Measurements from ENCODE around the gene GPNMB.

Gene GPNMB

DNA sequence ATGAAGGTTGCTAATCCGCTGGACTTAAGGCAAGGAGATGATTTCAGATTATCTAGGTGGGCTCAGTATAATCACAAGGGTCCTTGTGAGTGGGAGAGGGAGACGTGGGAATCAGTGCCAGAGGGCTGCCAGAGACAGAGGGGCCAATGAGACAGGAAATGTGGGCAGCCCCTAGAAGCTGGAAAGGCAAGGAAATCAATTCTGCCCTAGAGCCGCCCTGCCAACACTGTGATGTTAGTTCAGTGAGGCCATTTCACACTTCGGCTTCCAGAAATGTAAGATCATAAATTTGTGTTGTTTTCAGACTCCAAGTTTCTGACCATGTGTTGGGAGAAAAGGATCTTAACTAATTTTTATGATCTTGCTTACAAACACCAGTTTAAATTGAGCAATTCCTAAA, 3.6 kb upstream of the GPNMB start:
- Mint-ChIP-seq H3K27ac (no peak overlapping the region), H3K4me3 (no peak overlapping the region), H3K36me3 (no peaks in the 10 kb centered on the region), H3K4me1 (peaks cover 4% of the 10 kb centered on the region), H3K9me3 (no peaks in the 10 kb centered on the region), H3K27me3 (peaks cover 38% of the 10 kb centered on the region)
- ATAC-seq = no peak

DNA sequence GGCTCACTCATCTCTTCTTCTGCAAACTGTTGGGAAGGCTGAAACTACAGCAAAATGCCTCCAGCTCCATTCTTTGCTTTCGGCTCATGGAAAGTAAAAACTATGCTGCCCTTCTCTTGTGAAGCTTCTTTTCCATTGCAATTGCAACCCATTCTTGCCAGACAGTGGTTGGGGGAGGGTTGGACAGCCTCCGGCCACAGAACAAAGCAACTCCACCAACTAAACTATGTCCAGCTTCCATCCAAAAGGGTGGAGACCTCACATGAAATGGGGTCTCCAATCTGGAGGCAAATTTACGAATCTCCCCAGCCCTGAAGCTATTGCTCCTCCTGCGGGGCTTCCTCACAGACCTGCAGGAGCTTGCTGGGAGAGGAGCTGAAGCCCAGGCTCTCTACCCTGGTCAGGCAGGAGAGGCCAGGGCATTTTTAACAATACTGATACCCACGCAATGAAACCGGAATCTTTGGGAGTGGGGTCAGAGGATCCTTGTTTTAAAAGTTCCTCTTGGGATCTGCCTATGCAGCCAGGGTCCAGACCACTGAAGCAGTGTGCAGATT, 549 bp downstream of the GPNMB start:
- peaks cover 80% of the 10 kb centered on the region for H3K27me3 Mint-ChIP-seq
- no peak overlapping the region for H3K27ac Mint-ChIP-seq
- peaks cover 4% of the 10 kb centered on the region for H3K9me3 Mint-ChIP-seq
- H3K4me1 Mint-ChIP-seq = peaks cover 7% of the 10 kb centered on the region
- no peak for ATAC-seq
- no peak overlapping the region for H3K4me3 Mint-ChIP-seq
- H3K36me3 Mint-ChIP-seq = peaks cover 6% of the 10 kb centered on the region

DNA sequence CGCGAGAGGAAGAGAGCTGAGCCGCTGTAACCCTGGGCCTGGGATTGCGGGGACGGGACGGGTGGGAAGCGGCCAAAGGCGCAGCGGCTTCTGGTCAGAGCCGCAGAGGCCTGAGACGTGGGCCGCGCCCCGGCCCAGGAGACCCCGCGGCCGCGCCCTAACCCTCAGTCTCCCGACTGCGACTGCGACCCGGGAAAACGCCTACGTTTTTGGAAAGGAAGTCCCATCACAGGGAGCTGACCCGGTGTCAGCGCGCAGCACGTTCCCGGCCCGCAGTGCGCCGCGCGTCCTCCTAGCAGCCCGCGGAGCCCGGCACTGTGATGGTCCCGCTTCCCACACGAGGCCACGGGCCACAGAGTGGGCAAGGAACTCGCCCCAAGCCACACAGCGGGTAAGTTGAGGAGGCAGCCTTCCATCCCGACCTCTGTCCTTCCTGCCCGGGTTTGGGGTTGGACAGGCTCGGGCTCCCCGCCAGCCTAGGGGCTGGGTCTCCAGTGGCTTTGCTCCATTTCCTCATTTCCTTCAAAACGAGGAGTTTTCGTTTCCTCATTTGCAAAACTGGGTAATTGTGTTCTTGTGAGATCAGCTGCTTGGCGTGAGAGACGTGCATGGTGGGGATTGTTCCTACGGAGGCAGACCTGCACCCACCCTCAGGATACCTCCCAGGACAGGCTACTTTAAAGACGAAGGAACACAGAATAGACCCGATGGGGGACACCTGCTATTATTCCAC, 1.2 kb downstream of the GPNMB start:
- Mint-ChIP-seq H3K9me3 (peaks cover 4% of the 10 kb centered on the region), H3K27me3 (peaks cover 85% of the 10 kb centered on the region), H3K27ac (no peak overlapping the region), H3K4me3 (peak overlapping the region; percentile 61), H3K36me3 (peaks cover 6% of the 10 kb centered on the region), H3K4me1 (peaks cover 7% of the 10 kb centered on the region)
- ATAC-seq = peak; percentile 65

DNA sequence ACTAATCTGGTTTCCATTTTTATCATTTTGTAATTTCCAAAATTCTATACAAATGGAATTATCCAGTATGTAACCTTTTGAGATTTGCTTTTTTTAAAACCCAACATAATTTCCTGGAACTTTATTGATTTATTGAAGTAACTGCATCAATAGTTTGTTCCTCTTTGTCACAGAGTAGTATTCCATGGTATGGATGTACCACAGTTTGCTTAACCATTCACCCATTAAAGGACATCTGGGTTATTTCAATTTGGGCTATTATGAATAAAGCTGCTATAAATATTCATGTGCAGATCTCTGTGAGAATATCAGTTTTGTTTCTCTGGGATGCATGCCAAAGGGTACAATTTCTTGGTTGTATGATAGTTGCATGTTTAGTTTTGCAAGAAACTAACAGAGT, 2.9 kb downstream of the GPNMB start:
- Mint-ChIP-seq H3K36me3 (peaks cover 6% of the 10 kb centered on the region), H3K27ac (no peak overlapping the region), H3K9me3 (peaks cover 4% of the 10 kb centered on the region), H3K4me1 (peaks cover 7% of the 10 kb centered on the region), H3K27me3 (peaks cover 70% of the 10 kb centered on the region), H3K4me3 (no peak overlapping the region)
- no peak for ATAC-seq

DNA sequence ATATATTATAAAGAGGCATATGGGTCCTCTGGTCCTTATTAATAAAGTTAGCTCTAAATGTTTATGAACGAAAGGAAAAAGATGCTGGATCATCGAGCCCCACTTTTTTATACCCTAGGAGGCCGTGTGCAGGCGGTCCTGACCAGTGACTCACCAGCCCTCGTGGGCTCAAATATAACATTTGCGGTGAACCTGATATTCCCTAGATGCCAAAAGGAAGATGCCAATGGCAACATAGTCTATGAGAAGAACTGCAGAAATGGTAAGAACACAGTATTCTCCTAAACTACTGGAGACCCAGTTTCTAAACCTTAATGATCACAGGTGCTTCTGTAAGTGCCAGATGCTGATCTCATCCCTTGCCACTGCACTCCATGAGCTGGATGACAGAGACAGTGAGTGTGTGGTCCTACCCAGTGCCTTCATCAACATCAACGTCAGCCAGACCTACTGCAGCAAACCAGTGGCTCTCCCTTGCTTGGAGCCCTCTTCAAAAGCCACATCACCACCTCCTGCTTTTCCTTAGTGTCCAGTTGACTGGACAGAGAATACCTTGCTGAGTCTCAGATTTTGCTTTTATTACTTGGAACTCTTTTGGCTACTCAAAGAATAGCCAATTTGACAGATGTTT, 7.6 kb downstream of the GPNMB start:
- H3K27me3 Mint-ChIP-seq = peaks cover 69% of the 10 kb centered on the region
- H3K9me3 Mint-ChIP-seq = peaks cover 4% of the 10 kb centered on the region
- no peak overlapping the region for H3K27ac Mint-ChIP-seq
- no peak overlapping the region for H3K4me3 Mint-ChIP-seq
- ATAC-seq = no peak
- peaks cover 6% of the 10 kb centered on the region for H3K36me3 Mint-ChIP-seq
- no peaks in the 10 kb centered on the region for H3K4me1 Mint-ChIP-seq

DNA sequence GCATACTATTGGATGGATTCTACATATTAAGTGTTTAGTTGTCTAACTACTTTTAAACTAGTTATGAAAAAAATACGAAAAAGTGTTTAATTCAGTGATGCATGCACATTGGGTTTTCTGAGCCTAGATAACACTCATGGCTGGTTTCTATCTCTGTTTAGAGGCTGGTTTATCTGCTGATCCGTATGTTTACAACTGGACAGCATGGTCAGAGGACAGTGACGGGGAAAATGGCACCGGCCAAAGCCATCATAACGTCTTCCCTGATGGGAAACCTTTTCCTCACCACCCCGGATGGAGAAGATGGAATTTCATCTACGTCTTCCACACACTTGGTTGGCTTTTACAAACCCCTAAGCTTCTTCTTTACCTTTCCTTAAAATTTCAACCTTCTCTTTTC, 10.2 kb downstream of the GPNMB start:
- Mint-ChIP-seq H3K27ac (no peak overlapping the region), H3K4me1 (no peaks in the 10 kb centered on the region), H3K36me3 (peaks cover 3% of the 10 kb centered on the region), H3K27me3 (peaks cover 43% of the 10 kb centered on the region), H3K9me3 (peaks cover 4% of the 10 kb centered on the region), H3K4me3 (no peak overlapping the region)
- ATAC-seq = no peak

DNA sequence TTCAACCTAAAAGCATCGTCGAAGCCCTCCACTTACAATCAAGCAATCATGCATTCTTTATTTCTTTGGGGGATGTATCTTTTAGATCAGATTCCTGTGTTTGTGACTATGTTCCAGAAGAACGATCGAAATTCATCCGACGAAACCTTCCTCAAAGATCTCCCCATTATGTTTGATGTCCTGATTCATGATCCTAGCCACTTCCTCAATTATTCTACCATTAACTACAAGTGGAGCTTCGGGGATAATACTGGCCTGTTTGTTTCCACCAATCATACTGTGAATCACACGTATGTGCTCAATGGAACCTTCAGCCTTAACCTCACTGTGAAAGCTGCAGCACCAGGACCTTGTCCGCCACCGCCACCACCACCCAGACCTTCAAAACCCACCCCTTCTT, 13.8 kb downstream of the GPNMB start:
- no peak overlapping the region for H3K4me3 Mint-ChIP-seq
- no peaks in the 10 kb centered on the region for H3K4me1 Mint-ChIP-seq
- H3K36me3 Mint-ChIP-seq = no peaks in the 10 kb centered on the region
- no peaks in the 10 kb centered on the region for H3K9me3 Mint-ChIP-seq
- no peak for ATAC-seq
- H3K27me3 Mint-ChIP-seq = peaks cover 30% of the 10 kb centered on the region
- H3K27ac Mint-ChIP-seq = no peak overlapping the region

DNA sequence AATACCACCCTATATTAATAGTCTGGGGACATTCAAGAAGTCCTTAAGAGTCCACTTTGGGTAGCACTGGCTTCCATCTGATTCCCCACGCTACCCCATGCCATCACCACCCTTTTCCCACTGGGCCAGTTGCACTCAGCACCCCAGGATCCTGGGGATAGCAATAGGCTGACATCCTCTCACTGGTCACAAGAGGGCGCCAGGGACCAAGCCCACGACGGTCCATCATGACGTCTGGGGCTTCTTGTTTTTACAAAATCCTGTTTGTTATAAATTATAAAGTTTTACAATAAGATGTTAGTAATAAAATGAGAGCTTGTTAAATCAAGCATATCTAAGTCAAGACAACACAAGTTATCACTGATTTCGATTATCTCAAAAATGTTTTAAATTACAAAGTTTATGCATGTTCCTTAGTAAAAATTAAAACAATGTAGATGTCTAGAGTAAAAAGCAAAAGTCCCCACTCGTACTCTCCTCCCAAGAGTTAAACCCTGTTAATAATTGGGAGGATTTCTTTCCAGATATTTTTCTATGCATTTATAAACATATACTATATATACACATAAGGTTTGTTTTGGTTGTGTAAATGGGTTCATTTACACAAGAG, 15.4 kb downstream of the GPNMB start:
- Mint-ChIP-seq H3K27me3 (peaks cover 15% of the 10 kb centered on the region), H3K4me3 (no peak overlapping the region), H3K36me3 (no peaks in the 10 kb centered on the region), H3K27ac (no peak overlapping the region), H3K4me1 (no peaks in the 10 kb centered on the region), H3K9me3 (no peaks in the 10 kb centered on the region)
- peak; percentile 78 for ATAC-seq

DNA sequence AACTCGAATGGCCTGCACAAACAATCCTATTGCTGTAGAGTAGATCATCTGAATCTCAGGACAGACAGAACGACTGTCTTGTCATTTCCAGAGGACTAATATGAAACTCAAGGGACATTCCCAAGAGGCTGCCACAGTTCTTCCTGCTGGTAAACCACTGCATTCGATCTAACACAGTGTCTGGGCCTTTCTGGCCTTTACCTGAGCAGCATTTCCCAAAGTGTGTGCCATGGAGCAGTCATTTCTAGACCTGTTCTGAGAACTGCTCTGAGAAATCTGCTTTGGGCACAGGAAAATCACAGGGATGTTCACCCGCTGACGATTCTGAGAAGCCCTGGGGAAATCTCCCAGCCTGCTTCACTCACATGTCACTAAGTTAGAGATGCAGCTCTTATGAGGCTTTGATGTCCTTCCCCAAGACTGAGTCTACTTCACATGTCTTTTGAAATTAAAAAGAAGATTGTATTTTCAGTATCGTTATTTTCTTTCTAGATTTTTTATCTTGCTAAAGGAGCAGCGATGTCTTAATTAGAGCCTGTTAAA, 18.4 kb downstream of the GPNMB start:
- no peaks in the 10 kb centered on the region for H3K9me3 Mint-ChIP-seq
- H3K27me3 Mint-ChIP-seq = no peaks in the 10 kb centered on the region
- ATAC-seq = no peak
- no peaks in the 10 kb centered on the region for H3K4me1 Mint-ChIP-seq
- no peak overlapping the region for H3K4me3 Mint-ChIP-seq
- H3K36me3 Mint-ChIP-seq = no peaks in the 10 kb centered on the region
- H3K27ac Mint-ChIP-seq = no peak overlapping the region

DNA sequence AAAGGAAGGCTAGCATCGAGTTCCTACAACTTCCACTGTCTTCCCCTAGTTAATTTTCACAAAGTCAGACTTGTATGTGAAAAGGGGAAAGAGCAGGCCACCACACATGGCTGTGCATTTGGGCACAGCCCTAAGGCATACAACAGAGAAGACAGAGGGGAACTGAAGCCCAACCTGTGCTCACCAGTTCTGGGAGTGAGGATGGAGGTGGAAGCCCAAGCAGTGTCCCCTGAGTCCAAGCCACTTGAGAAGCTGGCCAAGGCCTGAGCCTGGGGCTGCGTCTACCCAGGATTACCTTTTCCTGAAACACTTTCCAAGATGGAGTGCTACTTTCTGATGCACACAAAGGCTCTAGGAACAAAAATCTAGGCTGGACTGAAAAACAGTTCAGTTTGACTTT, 20.3 kb downstream of the GPNMB start:
- Mint-ChIP-seq H3K9me3 (no peaks in the 10 kb centered on the region), H3K27ac (no peak overlapping the region), H3K27me3 (no peaks in the 10 kb centered on the region), H3K4me3 (no peak overlapping the region), H3K36me3 (no peaks in the 10 kb centered on the region), H3K4me1 (no peaks in the 10 kb centered on the region)
- ATAC-seq = no peak

DNA sequence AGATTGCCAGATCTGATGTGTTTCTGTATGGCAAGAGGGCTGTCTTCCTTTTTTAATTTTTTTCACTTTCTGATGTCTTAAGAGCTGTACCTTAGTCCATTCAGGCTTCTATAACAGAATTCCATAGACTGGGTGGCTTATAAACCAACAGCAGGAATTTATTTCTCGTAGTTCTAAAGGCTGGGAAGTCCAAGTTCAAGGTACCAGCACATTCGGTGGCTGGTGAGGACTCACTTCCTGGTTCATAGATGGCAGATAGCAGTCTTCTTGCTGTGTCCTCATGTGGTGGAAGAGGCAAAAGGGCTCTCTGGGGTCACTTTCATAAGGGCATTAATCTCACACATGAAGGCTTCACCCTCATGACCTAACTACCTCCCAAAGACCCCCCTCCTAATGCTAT, 20.8 kb downstream of the GPNMB start:
- H3K27ac Mint-ChIP-seq = no peak overlapping the region
- H3K4me1 Mint-ChIP-seq = no peaks in the 10 kb centered on the region
- no peak for ATAC-seq
- no peaks in the 10 kb centered on the region for H3K36me3 Mint-ChIP-seq
- no peaks in the 10 kb centered on the region for H3K27me3 Mint-ChIP-seq
- no peaks in the 10 kb centered on the region for H3K9me3 Mint-ChIP-seq
- H3K4me3 Mint-ChIP-seq = no peak overlapping the region

DNA sequence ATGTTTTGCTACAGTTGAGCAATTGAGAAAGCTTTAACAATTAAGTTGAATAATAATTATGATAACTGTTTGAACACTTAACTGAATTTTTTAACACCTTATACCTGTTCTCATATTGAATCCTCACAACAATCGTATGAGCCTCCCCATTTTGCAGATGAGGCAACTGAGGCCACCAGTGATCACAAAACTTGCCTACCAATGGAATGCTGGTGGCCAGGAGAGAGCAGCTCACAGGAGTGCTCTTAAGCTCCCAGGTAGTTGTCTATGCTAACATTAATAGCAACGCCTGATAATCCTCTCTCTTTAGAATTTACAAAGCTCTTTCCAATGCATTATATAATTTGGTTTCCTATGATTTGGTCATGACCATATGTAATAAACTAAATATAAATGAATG, 21.6 kb downstream of the GPNMB start:
- no peak overlapping the region for H3K4me3 Mint-ChIP-seq
- no peak for ATAC-seq
- H3K36me3 Mint-ChIP-seq = no peaks in the 10 kb centered on the region
- no peaks in the 10 kb centered on the region for H3K27me3 Mint-ChIP-seq
- no peaks in the 10 kb centered on the region for H3K9me3 Mint-ChIP-seq
- no peak overlapping the region for H3K27ac Mint-ChIP-seq
- H3K4me1 Mint-ChIP-seq = peaks cover 6% of the 10 kb centered on the region

DNA sequence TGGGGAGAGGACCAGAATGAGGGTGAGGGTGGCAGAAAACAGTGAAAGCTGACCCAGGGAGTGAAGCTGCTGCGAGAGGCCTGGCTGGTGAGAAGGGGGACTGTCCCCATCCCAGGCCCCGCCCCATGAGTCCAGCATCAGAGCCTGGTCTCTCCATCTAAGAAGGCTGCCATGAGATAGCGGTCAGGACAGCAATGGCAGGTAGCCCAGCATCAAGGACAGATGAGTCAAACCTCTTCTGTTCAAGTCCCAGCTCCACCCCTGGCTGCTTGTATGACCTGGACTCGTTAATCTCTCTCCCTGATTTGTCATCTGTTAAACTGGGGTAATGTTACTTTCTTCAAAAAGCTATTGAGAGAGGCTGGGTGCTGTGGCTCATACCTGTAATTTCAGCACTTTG, 22.2 kb downstream of the GPNMB start:
- no peak overlapping the region for H3K4me3 Mint-ChIP-seq
- H3K27ac Mint-ChIP-seq = no peak overlapping the region
- no peak for ATAC-seq
- H3K4me1 Mint-ChIP-seq = peaks cover 11% of the 10 kb centered on the region
- H3K27me3 Mint-ChIP-seq = no peaks in the 10 kb centered on the region
- H3K9me3 Mint-ChIP-seq = no peaks in the 10 kb centered on the region
- no peaks in the 10 kb centered on the region for H3K36me3 Mint-ChIP-seq

DNA sequence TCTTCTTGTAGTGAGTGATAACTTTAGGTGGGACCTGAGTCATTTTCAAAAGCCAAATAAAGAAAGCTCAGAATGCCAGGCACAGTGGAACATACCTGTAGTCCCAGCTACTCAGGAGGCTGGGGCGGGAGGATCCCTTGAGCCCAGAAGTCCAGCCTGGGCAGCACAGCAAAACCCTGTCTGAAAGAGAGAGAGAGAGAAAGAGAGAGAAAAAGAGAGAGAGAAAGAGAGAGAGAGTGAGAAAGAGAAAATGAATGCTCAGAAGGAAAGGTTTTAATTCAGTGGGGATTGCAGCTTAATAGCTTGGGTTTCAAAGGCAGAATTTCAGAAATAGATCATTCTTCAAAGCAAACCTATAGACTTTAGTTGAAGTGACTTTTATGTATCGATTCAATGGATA, 25.7 kb downstream of the GPNMB start:
- no peaks in the 10 kb centered on the region for H3K27me3 Mint-ChIP-seq
- H3K27ac Mint-ChIP-seq = peak overlapping the region; percentile 80
- H3K4me3 Mint-ChIP-seq = no peak overlapping the region

DNA sequence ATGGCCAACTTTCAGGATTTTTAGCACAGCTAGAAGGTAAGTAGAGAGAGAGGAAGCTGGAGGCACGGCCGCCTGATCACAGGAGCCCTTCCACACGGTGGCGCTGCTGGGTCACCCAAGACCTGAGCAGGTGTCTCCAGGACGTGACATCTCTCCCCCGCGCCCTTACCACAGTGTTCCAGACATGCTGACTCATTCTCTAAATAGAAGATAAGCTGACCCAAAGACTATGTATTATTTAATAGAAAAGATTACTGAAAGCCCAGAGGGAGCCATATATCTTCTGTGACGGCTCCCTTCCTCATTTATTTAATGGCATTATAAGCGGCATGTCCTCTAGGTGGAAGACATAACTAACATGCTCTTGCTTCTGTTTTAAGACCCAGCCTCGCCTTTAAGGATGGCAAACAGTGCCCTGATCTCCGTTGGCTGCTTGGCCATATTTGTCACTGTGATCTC, 26.6 kb downstream of the GPNMB start:
- ATAC-seq = peak; percentile 97
- H3K4me1 Mint-ChIP-seq = peaks cover 11% of the 10 kb centered on the region
- H3K4me3 Mint-ChIP-seq = peak overlapping the region; percentile 76
- H3K27me3 Mint-ChIP-seq = no peaks in the 10 kb centered on the region
- no peaks in the 10 kb centered on the region for H3K9me3 Mint-ChIP-seq
- H3K27ac Mint-ChIP-seq = peak overlapping the region; percentile 80
- H3K36me3 Mint-ChIP-seq = no peaks in the 10 kb centered on the region

More for the DNA sequence above, 25.7 kb downstream of the GPNMB start:
- Mint-ChIP-seq H3K36me3 (no peaks in the 10 kb centered on the region), H3K4me1 (peaks cover 11% of the 10 kb centered on the region), H3K9me3 (no peaks in the 10 kb centered on the region)
- no peak for ATAC-seq

All from stimulated activated memory B cell treated with anti-CD40 and anti-IgM and Interleukin-4, amounts not matched to agents 10 μg/mL and 1 μg/mL and 100 μg/mL, for 72 hours (primary cell).